SW 1271 (cell line): ENCODE data around the gene EPX.

ENCODE experiments used
- DNase-seq, 2 experiments: peaks; one replicate each; lab custom pipeline; 2025; lab: John Stamatoyannopoulos, UW

Gene EPX

DNA sequence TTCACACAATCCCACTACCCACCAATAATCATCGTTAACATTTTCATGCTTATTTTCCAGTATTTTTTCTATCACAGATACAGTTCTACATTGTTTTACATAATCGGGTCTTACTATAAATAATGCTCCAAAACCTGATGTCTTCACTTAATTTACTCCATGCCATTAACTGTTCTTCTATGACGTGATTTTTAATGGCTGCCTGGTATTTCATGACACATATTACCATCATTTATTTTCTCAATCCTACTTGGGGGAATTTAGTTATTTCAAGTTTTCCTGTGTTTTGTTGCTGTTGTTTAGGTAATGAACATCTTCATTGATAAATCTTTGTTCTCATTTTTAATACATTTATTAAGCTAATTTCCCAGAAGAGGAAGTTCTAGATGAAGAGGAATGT is 60.6 kb downstream of the EPX start:
- no peak for DNase-seq
